Measurements from ENCODE around the gene ATXN7L1. TPM values are rescaled to one million over a fixed set of nuclear protein-coding genes. Genes with fewer than 3 reads are reported as not detected.

ATXN7L1 gene
- total and polyA plus RNA-seq, 2 of the 4 experiments (the other 2 are of a cell fraction) = 3.5 to 4.3 TPM

DNA sequence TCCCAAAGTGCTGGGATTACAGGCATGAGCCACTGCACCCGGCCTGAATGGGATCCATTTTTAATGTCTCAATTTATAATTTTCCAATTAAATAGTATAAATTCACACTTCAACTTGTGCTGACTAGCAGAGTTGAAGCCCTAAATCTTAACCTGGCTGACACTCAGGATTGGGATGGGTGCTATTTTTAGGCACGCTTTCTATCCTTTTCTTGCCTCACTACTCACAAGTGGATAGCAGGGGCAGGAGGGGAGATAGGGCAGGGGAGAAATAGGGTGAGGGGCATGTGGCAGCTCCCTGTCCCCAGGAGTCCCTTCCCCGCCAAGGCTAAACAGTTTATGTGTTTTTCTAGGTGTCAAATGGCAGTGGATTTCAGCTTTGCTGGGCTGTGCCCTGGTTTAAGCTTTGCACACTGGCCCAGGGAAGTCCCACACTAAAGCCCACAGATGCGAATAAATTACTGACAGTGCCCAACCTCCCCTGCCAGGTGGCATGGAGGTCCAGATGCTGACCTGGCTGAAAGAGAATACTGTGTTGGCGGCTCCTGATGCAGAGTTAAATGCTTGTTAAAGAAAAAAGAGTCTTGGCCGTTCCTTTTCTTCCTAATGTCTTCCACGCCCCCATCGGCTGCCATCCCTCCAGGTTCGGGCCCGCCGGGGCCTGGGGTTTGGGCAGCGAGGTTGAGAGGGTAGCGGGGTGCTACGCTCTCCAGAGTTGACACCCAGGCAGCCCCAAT is 259.0 kb downstream of the ATXN7L1 start:
- Histone ChIP-seq H4K91ac (ENCODE audit: insufficient read depth, low read depth, low read length) (no peak overlapping the region), H4K8ac (ENCODE audit: low read depth in 2 of 2, low read length in 2 of 2) (no peak overlapping the region), H3K4me2 (ENCODE audit: low read depth, low read length) (no peak overlapping the region), H3K14ac (replicated peaks; ENCODE audit: low read depth, low read length) (no peak overlapping the region), H3K18ac (ENCODE audit: low read depth, low read length) (no peak overlapping the region), H3K23ac (ENCODE audit: low read depth, low read length) (no peak overlapping the region), H2BK120ac (ENCODE audit: low read depth, low read length) (no peak overlapping the region), H4K5ac (ENCODE audit: low read depth, low read length) (no peak overlapping the region), H3K4ac (ENCODE audit: low read depth, low read length) (no peak overlapping the region), H2AFZ (replicated peaks; ENCODE audit: low read length, poor library complexity) (no peak overlapping the region), H3K4me3 (ENCODE audit: insufficient read depth, low read depth, low read length) (no peak overlapping the region), H3K79me1 (ENCODE audit: low read depth in 1 of 2, low read length in 2 of 2) (no peaks in the 10 kb centered on the region), H2BK15ac (ENCODE audit: low read depth, low read length) (no peak overlapping the region), H3K4me1 (ENCODE audit: control insufficient read depth, insufficient read depth, low read length) (no peaks in the 10 kb centered on the region; the same call in 1 of the 2 replicates), H3K27me3 (ENCODE audit: control insufficient read depth, insufficient read depth, low read length) (no peaks in the 10 kb centered on the region), H3K36me3 (ENCODE audit: control insufficient read depth, insufficient read depth, low read length) (peaks cover 22% of the 10 kb centered on the region), H4K20me1 (ENCODE audit: insufficient read depth, low read length) (no peaks in the 10 kb centered on the region), H3K9me1 (ENCODE audit: insufficient read depth, low read length) (peaks cover 3% of the 10 kb centered on the region), H2AK5ac (ENCODE audit: low read depth, low read length) (no peak overlapping the region), H2BK5ac (ENCODE audit: low read depth, low read length, poor library complexity, severe bottlenecking) (no peak overlapping the region), H3K9me3 (ENCODE audit: control insufficient read depth, insufficient read depth, low read length) (no peaks in the 10 kb centered on the region), H3K56ac (ENCODE audit: extremely low read depth, insufficient read depth, low read length) (no peak overlapping the region), H2AK9ac (replicated peaks; ENCODE audit: low read depth, low read length, poor library complexity) (no peak overlapping the region), H2BK20ac (ENCODE audit: low read depth, low read length) (no peak overlapping the region), H3K9ac (ENCODE audit: low read depth, low read length) (no peak overlapping the region), H3K27ac (ENCODE audit: insufficient read depth, low read length) (no peak overlapping the region)
- intact Hi-C loops (cut with micrococcal nuclease) = no loop called here
- in situ Hi-C loops (cut with MboI; ENCODE audit: low sequenced_read_pairs) = no loop called here
- 95% methylated on average over 8 of the region's 14 CpGs; no CpG with 5 or more reads in 1 of the 2 experiments for WGBS, 2 experiments (ENCODE audit: extremely low coverage in 2 of 2, insufficient read length in 1 of 2)
- BruUV-seq (replicated peaks) = no TSS peak
- DNase-seq (no peak), ATAC-seq (ENCODE audit: low read depth) (no peak)
- CTCF ChIA-PET = interaction anchor here (1.0 kb wide), 1 partner anchor 20 kb away, joined by 3 read pairs; no protein-coding TSS in a partner anchor
- POLR2A ChIA-PET (ENCODE audit: unreplicated experiment) = no interaction called here
- dilution Hi-C loops (cut with HindIII; ENCODE audit: low sequenced_read_pairs, unreplicated experiment) = no loop called here
- TF ChIP-seq RCOR1 (IDR thresholded peaks at IDR 0.05; ENCODE audit: insufficient replicate concordance, low read length) (no peak), RFX5 (IDR thresholded peaks at IDR 0.05; ENCODE audit: low read depth, low read length) (no peak), CHD1 (IDR thresholded peaks at IDR 0.05; ENCODE audit: low read depth, low read length) (no peak), NFE2L2 (IDR thresholded peaks at IDR 0.05; ENCODE audit: low read depth, low read length) (no peak), POLR2A (IDR thresholded peaks at IDR 0.05; ENCODE audit: low read depth, low read length) (no peak), SMC3 (IDR thresholded peaks at IDR 0.05; ENCODE audit: low read depth, low read length) (no peak), RAD21 (IDR thresholded peaks at IDR 0.05; ENCODE audit: low read length) (no peak), MAZ (IDR thresholded peaks at IDR 0.05; ENCODE audit: borderline replicate concordance, low read depth, low read length) (no peak)
- TF ChIP-seq, protein P1, sequence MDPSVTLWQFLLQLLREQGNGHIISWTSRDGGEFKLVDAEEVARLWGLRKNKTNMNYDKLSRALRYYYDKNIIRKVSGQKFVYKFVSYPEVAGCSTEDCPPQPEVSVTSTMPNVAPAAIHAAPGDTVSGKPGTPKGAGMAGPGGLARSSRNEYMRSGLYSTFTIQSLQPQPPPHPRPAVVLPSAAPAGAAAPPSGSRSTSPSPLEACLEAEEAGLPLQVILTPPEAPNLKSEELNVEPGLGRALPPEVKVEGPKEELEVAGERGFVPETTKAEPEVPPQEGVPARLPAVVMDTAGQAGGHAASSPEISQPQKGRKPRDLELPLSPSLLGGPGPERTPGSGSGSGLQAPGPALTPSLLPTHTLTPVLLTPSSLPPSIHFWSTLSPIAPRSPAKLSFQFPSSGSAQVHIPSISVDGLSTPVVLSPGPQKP (IDR thresholded peaks at IDR 0.05; ENCODE audit: borderline replicate concordance, low read depth, low read length) = no peak
- TF ChIP-seq, protein P2, sequence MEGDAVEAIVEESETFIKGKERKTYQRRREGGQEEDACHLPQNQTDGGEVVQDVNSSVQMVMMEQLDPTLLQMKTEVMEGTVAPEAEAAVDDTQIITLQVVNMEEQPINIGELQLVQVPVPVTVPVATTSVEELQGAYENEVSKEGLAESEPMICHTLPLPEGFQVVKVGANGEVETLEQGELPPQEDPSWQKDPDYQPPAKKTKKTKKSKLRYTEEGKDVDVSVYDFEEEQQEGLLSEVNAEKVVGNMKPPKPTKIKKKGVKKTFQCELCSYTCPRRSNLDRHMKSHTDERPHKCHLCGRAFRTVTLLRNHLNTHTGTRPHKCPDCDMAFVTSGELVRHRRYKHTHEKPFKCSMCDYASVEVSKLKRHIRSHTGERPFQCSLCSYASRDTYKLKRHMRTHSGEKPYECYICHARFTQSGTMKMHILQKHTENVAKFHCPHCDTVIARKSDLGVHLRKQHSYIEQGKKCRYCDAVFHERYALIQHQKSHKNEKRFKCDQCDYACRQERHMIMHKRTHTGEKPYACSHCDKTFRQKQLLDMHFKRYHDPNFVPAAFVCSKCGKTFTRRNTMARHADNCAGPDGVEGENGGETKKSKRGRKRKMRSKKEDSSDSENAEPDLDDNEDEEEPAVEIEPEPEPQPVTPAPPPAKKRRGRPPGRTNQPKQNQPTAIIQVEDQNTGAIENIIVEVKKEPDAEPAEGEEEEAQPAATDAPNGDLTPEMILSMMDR (conservative IDR thresholded peaks at IDR 0.05; ENCODE audit: low read depth, low read length) = no peak

All from IMR-90 (cell line).